HG02943 (cell line): ENCODE data around the gene POLR2L.

Experiments used
- ATAC-seq: cut with Tn5 transposase; IDR thresholded peaks from one replicate; pipeline ENCODE4 v1.9.1; 2021; ENCODE audit warnings: mild to moderate bottlenecking, low read depth, moderate library complexity; ENCODE audit not compliant: unreplicated experiment

Gene POLR2L

GRCh38 chr11:813456-814096 is 28.8 kb downstream of the POLR2L start:
- ATAC-seq: no peak

- ATAC-seq: no peak
Observed at GRCh38 chr11:813072-813455, 29.3 kb downstream of the POLR2L start.

- no peak for ATAC-seq
Observed at GRCh38 chr11:812390-812789, 29.9 kb downstream of the POLR2L start.

GRCh38 chr11:811446-812245 is 30.7 kb downstream of the POLR2L start:
- no peak for ATAC-seq

GRCh38 chr11:810040-810567 is 32.2 kb downstream of the POLR2L start:
- no peak for ATAC-seq

GRCh38 chr11:809287-810039 is 32.9 kb downstream of the POLR2L start, which contains the start of gene RPLP2:
Gene RPLP2, plus strand, starts transcription at chr11:809967. Its CDS starts 268 bp downstream, at chr11:810235.
- peak; percentile 71 for ATAC-seq

GRCh38 chr11:808427-809286 is 33.7 kb downstream of the POLR2L start:
- ATAC-seq: no peak

- no peak for ATAC-seq
Observed at GRCh38 chr11:804599-804964, 37.7 kb downstream of the POLR2L start.

GRCh38 chr11:803770-804598 is 38.3 kb downstream of the POLR2L start:
- ATAC-seq: no peak

GRCh38 chr11:803467-803742 is 38.9 kb downstream of the POLR2L start:
- no peak for ATAC-seq

- no peak for ATAC-seq
Observed at GRCh38 chr11:802693-803466, 39.4 kb downstream of the POLR2L start.

GRCh38 chr11:802018-802617 is 40.2 kb downstream of the POLR2L start:
- ATAC-seq: no peak

- no peak for ATAC-seq
Observed at GRCh38 chr11:801097-801780, 41.1 kb downstream of the POLR2L start.

- ATAC-seq: no peak
Observed at GRCh38 chr11:800473-800872, 41.9 kb downstream of the POLR2L start.

- ATAC-seq: no peak
Observed at GRCh38 chr11:799641-800316, 42.5 kb downstream of the POLR2L start.

- peak; percentile 54 for ATAC-seq
Observed at GRCh38 chr11:798093-798713, 44.1 kb downstream of the POLR2L start, which contains the start of gene SLC25A22. Gene SLC25A22, minus strand, starts transcription at chr11:798281. Its CDS starts 3,275 bp downstream, at chr11:795006.
